SK-N-SH (cell line): ENCODE results near the gene PROM1.

Source experiments
- CTCF ChIP-seq: fragments of 200-600 bp; sonication (generic); IDR thresholded peaks from 2 replicates; pipeline ENCODE4 v1.6.1; 2017; ENCODE audit warnings: antibody characterized with exemption, mild to moderate bottlenecking, moderate library complexity
- EP300 ChIP-seq, 2 experiments: IDR thresholded peaks; 2 replicates each; pipeline versions ENCODE4 v1.4.0 to v1.6.1; 2012; ENCODE audit warnings: borderline replicate concordance in 1 of 2, low read depth in 1 of 2, low read length in 1 of 2
- FOSL2 ChIP-seq: IDR thresholded peaks from 2 replicates; pipeline ENCODE4 v1.4.0; 2012; ENCODE audit warnings: low read depth, mild to moderate bottlenecking, moderate library complexity, borderline replicate concordance
- FOXM1 ChIP-seq: IDR thresholded peaks from 2 replicates; pipeline ENCODE4 v1.4.0; 2012; ENCODE audit warnings: low read depth, mild to moderate bottlenecking
- GABPA ChIP-seq: IDR thresholded peaks from 2 replicates; pipeline ENCODE4 v1.4.0; 2012; ENCODE audit warnings: low read depth, mild to moderate bottlenecking
- JUND ChIP-seq: IDR thresholded peaks from 2 replicates; pipeline ENCODE4 v1.4.0; 2012
- MXI1 ChIP-seq: IDR thresholded peaks from 2 replicates; pipeline ENCODE4 v1.6.1; 2012; ENCODE audit warnings: mild to moderate bottlenecking, low read depth, low read length, improper control_type of control experiment
- NRF1 ChIP-seq: IDR thresholded peaks from 2 replicates; pipeline ENCODE4 v1.6.1; 2012; ENCODE audit warnings: low read depth, mild to moderate bottlenecking, low read length
- PBX3 ChIP-seq: IDR thresholded peaks from 2 replicates; pipeline ENCODE4; 2012
- RAD21 ChIP-seq: IDR thresholded peaks from 2 replicates; pipeline ENCODE4 v1.6.1; 2012; ENCODE audit warnings: mild to moderate bottlenecking, low read length
- SIN3A ChIP-seq: IDR thresholded peaks from 2 replicates; pipeline ENCODE4 v1.6.1; 2012; ENCODE audit warnings: low read depth, mild to moderate bottlenecking, low read length, moderate library complexity, borderline replicate concordance
- TCF12 ChIP-seq: IDR thresholded peaks from 2 replicates; pipeline ENCODE4 v1.4.0; 2012
- TEAD4 ChIP-seq: IDR thresholded peaks from 2 replicates; pipeline ENCODE4 v1.4.0; 2012; ENCODE audit warnings: mild to moderate bottlenecking, borderline replicate concordance; ENCODE audit not compliant: insufficient read depth

- TF ChIP-seq NRF1 (no peak), SIN3A (no peak), FOXM1 (no peak), CTCF (no peak), TEAD4 (no peak), FOSL2 (no peak), GABPA (no peak), RAD21 (no peak), MXI1 (no peak), TCF12 (no peak), JUND (no peak), EP300 (IDR thresholded peaks at IDR 0.05; ENCODE audit: borderline replicate concordance in 1 of 2, low read depth in 1 of 2, low read length in 1 of 2) (no peak), PBX3 (no peak)
Measured at GRCh38 chr4:15988222-15988621, 95.6 kb downstream of the PROM1 start.
